HUES64 (cell line): ENCODE results near the gene AMHR2.

Experiments
- H3K27ac ChIP-seq: 2 replicates; pipeline ENCODE4 v1.7.0; 2013; ENCODE audit warnings: low read depth, low read length, inconsistent platforms
- H3K27me3 ChIP-seq: 2 replicates; pipeline ENCODE4 v1.6.1; 2013; ENCODE audit warnings: mild to moderate bottlenecking, low read length; ENCODE audit not compliant: insufficient read depth
- H3K36me3 ChIP-seq: 2 replicates; pipeline ENCODE4 v1.6.1; 2013; ENCODE audit warnings: mild to moderate bottlenecking, low read length; ENCODE audit not compliant: insufficient read depth
- H3K4me1 ChIP-seq: 2 replicates; pipeline ENCODE4 v1.6.1; 2013; ENCODE audit warnings: mild to moderate bottlenecking, low read length, moderate library complexity; ENCODE audit not compliant: insufficient read depth
- H3K4me3 ChIP-seq: 2 replicates; pipeline ENCODE4 v1.5.1; 2013; ENCODE audit warnings: mild to moderate bottlenecking, low read length, moderate library complexity
- H3K9ac ChIP-seq: 2 replicates; pipeline ENCODE4 v1.6.1; 2013; ENCODE audit warnings: mild to moderate bottlenecking, low read depth, low read length
- H3K9me3 ChIP-seq: 2 replicates; pipeline ENCODE4 v1.6.1; 2013; ENCODE audit warnings: low read depth, low read length; ENCODE audit not compliant: insufficient read depth
- WGBS: fragments of 150-250, 120-280 bp; methylation state at CpG from one replicate; pipeline ENCODE4 v1.1.7; 2013; ENCODE audit warnings: missing lambda C conversion rate; 5-methylcytosine and 5-hydroxymethylcytosine counted together

Gene AMHR2

GRCh38 chr12:53454707-53455106 lies 31.1 kb downstream of the AMHR2 start:
- Histone ChIP-seq H3K27me3 (no peaks in the 10 kb centered on the region), H3K9me3 (no peaks in the 10 kb centered on the region), H3K9ac (peak overlapping the region; percentile 100; the same call in 1 of the 2 replicates), H3K27ac (0 out of 2 replicates have a peak overlapping the region, but pooled peaks have one; percentile 6), H3K4me3 (peak overlapping the region; percentile 93; the same call in 1 of the 2 replicates), H3K4me1 (peaks cover 8% of the 10 kb centered on the region; the same call in 1 of the 2 replicates), H3K36me3 (peaks cover 66% of the 10 kb centered on the region)
- WGBS = 91% methylated on average over 3 of the region's 3 CpGs

GRCh38 chr12:53456654-53457366 lies 33.2 kb downstream of the AMHR2 start:
- Histone ChIP-seq H3K9ac (no peak overlapping the region), H3K27me3 (no peaks in the 10 kb centered on the region), H3K9me3 (no peaks in the 10 kb centered on the region), H3K36me3 (peaks cover 87% of the 10 kb centered on the region), H3K27ac (no peak overlapping the region), H3K4me1 (peaks cover 22% of the 10 kb centered on the region; the same call in 1 of the 2 replicates), H3K4me3 (no peak overlapping the region)
- WGBS = 93% methylated on average over 5 of the region's 6 CpGs

- peaks cover 27% of the 10 kb centered on the region; the same call in 1 of the 2 replicates for H3K4me1 ChIP-seq
- WGBS = 98% methylated on average over 4 of the region's 4 CpGs
- no peak overlapping the region for H3K9ac ChIP-seq
These were observed 35.4 kb downstream of the AMHR2 start for GRCh38 chr12:53459097-53459496.

GRCh38 chr12:53461059-53461458 lies 37.4 kb downstream of the AMHR2 start:
- no peak overlapping the region for H3K9ac ChIP-seq

More at GRCh38 chr12:53459097-53459496, 35.4 kb downstream of the AMHR2 start:
- Histone ChIP-seq H3K9me3 (no peaks in the 10 kb centered on the region), H3K27ac (no peak overlapping the region), H3K4me3 (no peak overlapping the region), H3K36me3 (peaks cover 100% of the 10 kb centered on the region), H3K27me3 (no peaks in the 10 kb centered on the region)

GRCh38 chr12:53461591-53461990 lies 37.9 kb downstream of the AMHR2 start:
- H3K27ac ChIP-seq = no peak overlapping the region
- peaks cover 26% of the 10 kb centered on the region; the same call in 1 of the 2 replicates for H3K4me1 ChIP-seq
- no peaks in the 10 kb centered on the region for H3K9me3 ChIP-seq
- H3K9ac ChIP-seq = no peak overlapping the region
- WGBS = 94% methylated on average over 8 of the region's 8 CpGs
- no peaks in the 10 kb centered on the region for H3K27me3 ChIP-seq
- H3K36me3 ChIP-seq = peaks cover 100% of the 10 kb centered on the region
- no peak overlapping the region for H3K4me3 ChIP-seq

More at GRCh38 chr12:53461059-53461458, 37.4 kb downstream of the AMHR2 start:
- H3K27me3 ChIP-seq = no peaks in the 10 kb centered on the region
- H3K36me3 ChIP-seq = peaks cover 100% of the 10 kb centered on the region
- H3K9me3 ChIP-seq = no peaks in the 10 kb centered on the region
- peaks cover 26% of the 10 kb centered on the region; the same call in 1 of the 2 replicates for H3K4me1 ChIP-seq
- WGBS = 96% methylated on average over 3 of the region's 3 CpGs
- 0 out of 2 replicates have a peak overlapping the region, but pooled peaks have one; percentile 14 for H3K27ac ChIP-seq
- H3K4me3 ChIP-seq = no peak overlapping the region

GRCh38 chr12:53462935-53463334 lies 39.3 kb downstream of the AMHR2 start:
- Histone ChIP-seq H3K27ac (no peak overlapping the region), H3K9me3 (no peaks in the 10 kb centered on the region), H3K4me3 (no peak overlapping the region), H3K4me1 (peaks cover 26% of the 10 kb centered on the region; the same call in 1 of the 2 replicates), H3K27me3 (no peaks in the 10 kb centered on the region), H3K36me3 (peaks cover 100% of the 10 kb centered on the region), H3K9ac (no peak overlapping the region)
- WGBS = 96% methylated on average over 3 of the region's 3 CpGs

- H3K9ac ChIP-seq = no peak overlapping the region
- peaks cover 26% of the 10 kb centered on the region; the same call in 1 of the 2 replicates for H3K4me1 ChIP-seq
- H3K4me3 ChIP-seq = no peak overlapping the region
- H3K27me3 ChIP-seq = no peaks in the 10 kb centered on the region
- no peaks in the 10 kb centered on the region for H3K9me3 ChIP-seq
- H3K27ac ChIP-seq = peak overlapping the region; percentile 32; the same call in 1 of the 2 replicates
- 74% methylated on average over 5 of the region's 5 CpGs for WGBS
- H3K36me3 ChIP-seq = peaks cover 100% of the 10 kb centered on the region
These were observed 40.3 kb downstream of the AMHR2 start for GRCh38 chr12:53463802-53464560.

- H3K4me1 ChIP-seq = peaks cover 26% of the 10 kb centered on the region; the same call in 1 of the 2 replicates
- peaks cover 100% of the 10 kb centered on the region for H3K36me3 ChIP-seq
- peak overlapping the region; percentile 47 for H3K27ac ChIP-seq
- no peak overlapping the region for H3K9ac ChIP-seq
- no peak overlapping the region for H3K4me3 ChIP-seq
- H3K9me3 ChIP-seq = no peaks in the 10 kb centered on the region
- no peaks in the 10 kb centered on the region for H3K27me3 ChIP-seq
- 93% methylated on average over 11 of the region's 11 CpGs for WGBS
These were observed 41.2 kb downstream of the AMHR2 start for GRCh38 chr12:53464685-53465418.

- H3K9ac ChIP-seq = no peak overlapping the region
- H3K36me3 ChIP-seq = peaks cover 100% of the 10 kb centered on the region
- H3K4me3 ChIP-seq = no peak overlapping the region
- H3K4me1 ChIP-seq = peaks cover 18% of the 10 kb centered on the region; the same call in 1 of the 2 replicates
- 82% methylated on average over 2 of the region's 2 CpGs for whole genome bisulfite sequencing
- no peaks in the 10 kb centered on the region for H3K27me3 ChIP-seq
- no peaks in the 10 kb centered on the region for H3K9me3 ChIP-seq
- H3K27ac ChIP-seq = no peak overlapping the region
These were observed 42.0 kb downstream of the AMHR2 start for GRCh38 chr12:53465679-53466078.

GRCh38 chr12:53466640-53467039 lies 43.0 kb downstream of the AMHR2 start:
- H3K4me3 ChIP-seq = no peak overlapping the region
- H3K27me3 ChIP-seq = no peaks in the 10 kb centered on the region
- peaks cover 100% of the 10 kb centered on the region for H3K36me3 ChIP-seq
- 97% methylated on average over 4 of the region's 4 CpGs for WGBS
- H3K4me1 ChIP-seq = peaks cover 13% of the 10 kb centered on the region; the same call in 1 of the 2 replicates
- no peak overlapping the region for H3K27ac ChIP-seq
- no peak overlapping the region for H3K9ac ChIP-seq
- H3K9me3 ChIP-seq = no peaks in the 10 kb centered on the region
